ENCODE measurements around the gene MYO7B.

DNA sequence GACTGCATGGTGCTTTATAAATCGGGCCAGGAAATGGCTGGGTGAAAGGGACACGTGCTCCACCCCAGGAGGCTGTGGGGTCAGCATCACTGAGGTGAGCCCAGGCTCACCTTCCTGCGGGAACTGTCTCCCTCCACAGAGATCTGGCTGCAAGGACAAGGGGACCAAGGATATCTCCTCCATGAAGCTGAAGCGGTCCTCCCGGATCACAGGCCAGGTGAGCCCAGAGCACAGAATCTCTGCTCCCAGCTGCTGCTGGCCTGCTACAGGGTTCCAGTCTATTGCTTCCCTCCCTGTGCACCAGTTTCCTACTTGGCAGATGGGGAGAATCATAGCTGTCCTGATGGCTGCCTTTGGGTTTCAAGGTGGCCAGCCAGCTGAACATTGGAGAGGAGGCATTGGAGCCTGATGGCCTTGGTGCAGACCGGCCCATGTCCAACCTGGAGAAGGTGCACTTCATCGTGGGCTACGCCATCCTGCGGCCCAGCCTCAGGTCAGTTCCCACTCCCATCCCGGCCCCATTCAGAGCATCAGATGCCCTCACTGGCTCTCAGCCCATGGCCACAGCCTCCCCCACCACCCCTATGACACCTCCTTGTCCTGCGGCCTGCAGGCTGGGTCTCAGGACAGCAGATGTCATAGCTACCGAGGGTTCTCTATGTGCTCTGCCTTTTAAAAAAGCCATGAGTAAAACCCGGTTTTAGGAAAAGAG is 76.8 kb downstream of the MYO7B start:
- TF ChIP-seq, protein P1, sequence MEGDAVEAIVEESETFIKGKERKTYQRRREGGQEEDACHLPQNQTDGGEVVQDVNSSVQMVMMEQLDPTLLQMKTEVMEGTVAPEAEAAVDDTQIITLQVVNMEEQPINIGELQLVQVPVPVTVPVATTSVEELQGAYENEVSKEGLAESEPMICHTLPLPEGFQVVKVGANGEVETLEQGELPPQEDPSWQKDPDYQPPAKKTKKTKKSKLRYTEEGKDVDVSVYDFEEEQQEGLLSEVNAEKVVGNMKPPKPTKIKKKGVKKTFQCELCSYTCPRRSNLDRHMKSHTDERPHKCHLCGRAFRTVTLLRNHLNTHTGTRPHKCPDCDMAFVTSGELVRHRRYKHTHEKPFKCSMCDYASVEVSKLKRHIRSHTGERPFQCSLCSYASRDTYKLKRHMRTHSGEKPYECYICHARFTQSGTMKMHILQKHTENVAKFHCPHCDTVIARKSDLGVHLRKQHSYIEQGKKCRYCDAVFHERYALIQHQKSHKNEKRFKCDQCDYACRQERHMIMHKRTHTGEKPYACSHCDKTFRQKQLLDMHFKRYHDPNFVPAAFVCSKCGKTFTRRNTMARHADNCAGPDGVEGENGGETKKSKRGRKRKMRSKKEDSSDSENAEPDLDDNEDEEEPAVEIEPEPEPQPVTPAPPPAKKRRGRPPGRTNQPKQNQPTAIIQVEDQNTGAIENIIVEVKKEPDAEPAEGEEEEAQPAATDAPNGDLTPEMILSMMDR (IDR thresholded peaks at IDR 0.05), result no peak
- no peak for TF ChIP-seq POLR2A (IDR thresholded peaks at IDR 0.05)
- TF ChIP-seq EP300 (IDR thresholded peaks at IDR 0.05), result no peak
- no peak for TF ChIP-seq POLR2AphosphoS5 (IDR thresholded peaks at IDR 0.05)

All from upper lobe of left lung (tissue), 4 donors.